ENCODE data around the gene CCDC85C. TPM values are rescaled to one million over a fixed set of nuclear protein-coding genes. Genes with fewer than 3 reads are reported as not detected.

Gene CCDC85C
- total and polyA plus RNA-seq, 2 of the 8 experiments (the other 6 are each of a cell fraction or from before 2014, with no cell fraction given), result 16.8 to 35.8 TPM

DNA sequence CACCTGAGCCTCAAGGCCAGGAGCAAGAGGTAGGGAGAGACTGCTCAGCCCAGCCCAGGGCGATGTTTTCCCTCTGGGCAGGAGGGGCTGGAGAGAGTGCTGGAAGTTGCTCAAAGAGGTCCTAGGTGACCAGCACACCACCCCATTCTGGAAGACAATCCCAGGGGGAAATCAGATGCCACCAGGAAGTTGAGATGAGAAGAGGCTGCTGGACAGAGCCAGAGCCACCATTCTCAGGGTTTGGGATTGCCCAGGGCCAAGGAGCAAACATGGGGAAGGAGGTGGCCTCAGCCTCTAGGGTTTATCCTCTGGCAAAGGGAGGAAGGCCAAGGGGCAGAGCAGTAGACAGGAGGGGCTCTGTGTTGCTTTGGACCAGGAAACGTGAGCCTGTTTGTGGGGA lies 11.6 kb downstream of the CCDC85C start (continued):
- TF ChIP-seq CHD7 (IDR thresholded peaks at IDR 0.05; ENCODE audit: insufficient replicate concordance, low read length), result no peak
- no peak for TF ChIP-seq SIN3A (conservative IDR thresholded peaks at IDR 0.05 in 1 of 2, IDR thresholded peaks at IDR 0.05 in 1 of 2; ENCODE audit: low read depth in 1 of 2, low read length in 2 of 2)
- no peak for TF ChIP-seq ATF3 (IDR thresholded peaks at IDR 0.05; ENCODE audit: insufficient read depth, low read depth, low read length)
- no peak for TF ChIP-seq GABPA (IDR thresholded peaks at IDR 0.05; ENCODE audit: borderline replicate concordance, insufficient read depth, low read length)
- no peak for TF ChIP-seq NRF1 (IDR thresholded peaks at IDR 0.05; ENCODE audit: low read depth, low read length)
- no peak for TF ChIP-seq GTF2F1 (IDR thresholded peaks at IDR 0.05; ENCODE audit: borderline replicate concordance, low read depth, low read length)
- no peak for TF ChIP-seq TCF12 (IDR thresholded peaks at IDR 0.05; ENCODE audit: low read depth, low read length)
- no peak for TF ChIP-seq CTBP2 (IDR thresholded peaks at IDR 0.05; ENCODE audit: borderline replicate concordance, insufficient read depth, insufficient read length, low read length)
- TF ChIP-seq BACH1 (IDR thresholded peaks at IDR 0.05; ENCODE audit: low read length), result no peak
- no peak for TF ChIP-seq CREB1 (IDR thresholded peaks at IDR 0.05)

Measured in H1 (cell line).